Inflammatory macrophage treated with lipopolysaccharide for 4 hours (primary cell): ENCODE data around the gene TBC1D16.
"Not testable (repeated sequence)": the region's sequence is repeated elsewhere in the genome, so short reads cannot be mapped to it uniquely, and the experiment has no call there.

ENCODE experiments used
- DNase-seq: peaks from one replicate; pipeline ENCODE4 v3.0.0-alpha.2; 2020

The TBC1D16 gene

DNA sequence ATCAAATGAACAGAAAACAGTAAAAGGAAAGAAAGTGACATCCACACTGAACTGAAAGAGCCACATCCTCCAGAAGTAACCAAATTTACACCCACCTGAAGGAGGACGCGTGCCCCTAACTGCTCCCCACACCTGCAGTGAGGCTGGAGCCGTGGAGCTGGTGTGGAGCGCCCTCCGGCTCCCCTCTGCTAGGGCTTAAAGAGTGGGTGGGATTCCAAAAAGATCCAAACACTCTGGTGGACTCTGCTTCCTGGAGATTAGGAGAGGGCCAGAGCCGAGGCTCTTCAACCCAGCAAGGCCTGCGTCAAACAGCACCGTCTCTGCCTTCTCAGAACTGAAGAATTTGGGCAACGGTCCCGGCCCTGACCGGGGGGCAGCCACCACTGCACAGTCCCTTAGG lies 16.0 kb upstream of the TBC1D16 start:
- no peak for DNase-seq

DNA sequence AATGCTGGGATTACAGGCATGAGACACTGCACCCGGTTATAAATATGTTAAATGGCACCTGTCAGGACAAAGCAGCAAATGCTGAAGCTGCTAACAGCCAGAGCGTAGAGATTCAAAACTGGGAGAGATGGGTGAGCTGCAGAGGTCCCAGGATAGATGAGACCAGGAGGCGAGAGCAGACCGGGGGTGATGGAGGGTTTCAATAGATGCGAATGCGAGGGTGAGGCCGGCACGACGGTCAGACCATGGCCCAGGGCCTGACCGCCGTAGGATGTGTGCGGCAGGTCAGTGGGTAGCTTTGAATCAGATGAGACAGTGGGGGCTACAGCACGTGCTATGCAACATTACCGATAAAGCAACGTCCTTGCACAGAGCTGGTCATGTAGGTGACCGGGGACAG lies 15.0 kb upstream of the TBC1D16 start:
- no peak for DNase-seq

DNA sequence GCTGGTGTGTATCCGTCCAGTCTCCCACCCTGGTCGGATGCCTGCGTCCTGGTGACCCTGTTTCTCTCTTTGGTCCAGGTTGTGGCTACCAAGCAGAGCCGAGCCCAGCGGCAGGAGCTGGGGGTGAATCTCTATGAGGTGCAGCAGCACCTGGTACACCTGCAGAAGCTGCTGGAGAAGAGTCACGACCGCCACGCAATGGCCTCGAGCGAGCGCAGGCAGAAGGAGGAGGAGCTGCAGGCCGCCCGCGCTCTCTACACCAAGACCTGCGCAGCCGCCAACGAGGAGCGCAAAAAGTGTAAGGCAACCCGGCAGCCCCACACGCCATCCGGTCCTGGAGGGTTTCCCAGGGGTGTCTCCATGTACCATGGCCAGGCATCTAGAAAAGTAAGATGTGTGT lies 14.3 kb upstream of the TBC1D16 start:
- no peak for DNase-seq

- no peak for DNase-seq
Observed at GRCh38 chr17:80047176-80047575, 11.5 kb upstream of the TBC1D16 start.

DNA sequence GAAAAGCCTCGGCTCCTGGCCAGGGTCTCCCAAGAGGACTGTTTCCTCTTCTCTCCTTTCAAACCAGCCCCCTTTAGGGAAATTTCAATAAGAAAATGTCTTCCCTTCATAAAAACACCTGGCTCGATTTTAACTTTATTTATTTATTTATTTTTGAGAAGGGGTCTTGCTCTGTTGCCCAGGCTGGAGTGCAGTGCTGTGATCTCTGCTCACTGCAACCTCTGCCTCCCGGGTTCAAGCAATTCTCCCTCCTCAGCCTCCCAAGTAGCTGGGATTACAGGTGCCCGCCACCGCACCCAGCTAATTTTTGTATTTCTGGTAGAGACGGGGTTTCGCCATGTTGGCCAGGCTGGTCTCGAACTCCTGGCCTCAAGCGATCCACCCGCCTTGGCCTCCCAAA lies 11.0 kb upstream of the TBC1D16 start:
- DNase-seq: not testable (repeated sequence)

- no peak for DNase-seq
Observed at GRCh38 chr17:80045703-80046102, 10.0 kb upstream of the TBC1D16 start.

DNA sequence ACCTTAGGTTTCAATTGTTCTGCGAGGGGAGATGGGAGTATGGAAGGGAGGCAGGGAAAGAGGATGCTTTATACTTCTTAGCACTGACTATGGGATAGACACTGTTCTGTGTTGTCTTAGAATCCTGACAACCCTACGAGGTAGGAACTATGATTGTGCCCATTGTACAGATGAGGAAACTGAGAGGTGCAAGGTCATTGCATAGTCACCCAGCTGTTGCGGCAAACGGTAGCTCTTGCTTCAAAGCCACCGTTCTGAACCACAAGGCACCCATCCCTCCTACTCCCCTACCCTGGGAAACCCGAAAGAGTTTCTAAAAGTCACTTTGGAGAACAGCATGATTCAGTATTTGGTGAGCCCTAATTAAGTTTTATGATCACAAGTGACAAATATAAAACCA lies 8.3 kb upstream of the TBC1D16 start:
- DNase-seq: no peak

DNA sequence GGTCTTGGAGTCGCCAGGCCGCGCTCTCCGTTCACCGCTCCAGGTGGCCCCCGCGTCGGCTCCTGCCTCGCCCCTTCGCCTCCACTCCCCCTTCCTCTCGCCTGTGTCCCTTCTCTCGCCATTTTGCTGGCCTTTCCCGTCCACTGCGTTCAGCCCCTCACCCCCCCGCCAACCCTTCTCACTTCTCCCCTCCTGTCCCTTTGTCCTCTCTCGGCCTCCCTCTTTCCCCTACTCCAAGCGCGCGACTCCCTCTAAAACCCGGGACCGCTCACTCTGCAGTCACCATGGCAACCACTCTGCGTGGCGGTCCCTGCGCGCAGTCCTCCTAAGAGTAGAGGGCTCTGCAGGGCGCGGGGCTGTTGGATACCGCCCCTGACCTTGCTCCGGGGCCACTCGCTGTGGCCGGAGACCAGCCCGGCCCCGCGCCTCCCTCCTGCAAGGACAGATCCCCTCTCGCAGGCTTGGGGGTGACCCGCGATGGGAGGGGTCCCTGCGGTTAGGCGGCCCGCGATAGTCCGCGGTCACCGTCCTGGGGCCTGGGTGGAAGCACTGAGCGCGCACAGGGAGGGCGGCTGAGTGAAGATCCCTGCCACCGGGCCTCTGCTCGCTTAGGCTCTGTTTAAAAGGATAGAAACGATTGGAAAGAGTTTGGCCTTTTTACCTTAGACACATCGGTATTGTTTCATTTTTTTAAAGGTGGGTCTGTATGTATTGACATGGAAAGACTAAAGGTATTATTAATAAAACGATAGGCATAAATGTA lies 1.2 kb upstream of the TBC1D16 start:
- DNase-seq: peak; percentile 2

GRCh38 chr17:80035937-80036714 lies 454 bp upstream of the TBC1D16 start, which contains the start of gene CCDC40:
CCDC40 (plus strand) TSS chr17:80036642; CDS start chr17:80036663, 21 bp downstream.
- peak; percentile 82 for DNase-seq

- DNase-seq: peak; percentile 61
Observed at GRCh38 chr17:80034791-80035686, 633 bp downstream of the TBC1D16 start.

DNA sequence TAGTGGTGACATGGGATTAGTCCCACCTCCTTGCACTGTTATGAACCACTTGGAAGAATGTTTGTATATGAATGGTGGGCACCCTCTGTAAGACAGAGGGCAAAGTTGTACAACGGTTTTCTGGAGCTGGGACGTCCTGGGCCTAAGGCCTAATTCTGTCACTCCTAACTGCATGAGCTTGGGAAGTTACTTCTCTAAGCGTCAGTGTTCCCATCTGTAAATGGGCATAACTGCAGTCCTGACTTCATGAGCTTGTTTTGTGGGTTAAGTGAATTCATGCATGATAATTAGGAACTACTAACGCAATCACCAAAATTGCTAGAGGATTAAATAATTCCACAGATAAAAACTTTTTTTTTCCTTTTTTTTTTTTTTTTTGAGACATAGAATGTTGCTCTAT lies 1.8 kb downstream of the TBC1D16 start:
- no peak for DNase-seq

DNA sequence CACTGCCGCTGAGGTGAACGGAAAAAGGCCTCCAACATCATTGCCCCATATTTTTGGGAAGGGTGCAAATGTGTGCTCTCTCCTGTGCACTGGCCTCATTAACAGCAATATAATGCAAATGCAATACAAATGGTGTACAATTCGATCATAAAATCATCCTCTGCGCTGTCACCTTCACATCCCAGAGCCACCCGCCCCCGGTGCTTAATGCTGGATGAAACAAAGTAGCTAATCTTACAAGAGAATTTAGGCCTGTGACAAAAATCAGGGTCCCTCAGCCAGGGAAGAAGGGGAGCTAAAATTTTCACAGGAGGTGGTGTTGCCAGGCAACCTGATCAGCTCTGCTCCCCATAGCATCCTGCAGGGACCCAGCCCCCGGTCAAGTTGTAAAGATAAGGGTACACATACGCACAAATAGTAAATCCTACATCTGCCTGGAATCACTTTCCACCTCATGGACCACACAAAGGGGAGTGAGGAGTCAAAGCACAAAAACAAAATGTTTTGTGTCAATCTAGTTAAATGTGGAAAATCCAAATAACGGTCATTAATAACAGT lies 3.0 kb downstream of the TBC1D16 start:
- no peak for DNase-seq

GRCh38 chr17:80031691-80032430 lies 3.8 kb downstream of the TBC1D16 start:
- no peak for DNase-seq

DNA sequence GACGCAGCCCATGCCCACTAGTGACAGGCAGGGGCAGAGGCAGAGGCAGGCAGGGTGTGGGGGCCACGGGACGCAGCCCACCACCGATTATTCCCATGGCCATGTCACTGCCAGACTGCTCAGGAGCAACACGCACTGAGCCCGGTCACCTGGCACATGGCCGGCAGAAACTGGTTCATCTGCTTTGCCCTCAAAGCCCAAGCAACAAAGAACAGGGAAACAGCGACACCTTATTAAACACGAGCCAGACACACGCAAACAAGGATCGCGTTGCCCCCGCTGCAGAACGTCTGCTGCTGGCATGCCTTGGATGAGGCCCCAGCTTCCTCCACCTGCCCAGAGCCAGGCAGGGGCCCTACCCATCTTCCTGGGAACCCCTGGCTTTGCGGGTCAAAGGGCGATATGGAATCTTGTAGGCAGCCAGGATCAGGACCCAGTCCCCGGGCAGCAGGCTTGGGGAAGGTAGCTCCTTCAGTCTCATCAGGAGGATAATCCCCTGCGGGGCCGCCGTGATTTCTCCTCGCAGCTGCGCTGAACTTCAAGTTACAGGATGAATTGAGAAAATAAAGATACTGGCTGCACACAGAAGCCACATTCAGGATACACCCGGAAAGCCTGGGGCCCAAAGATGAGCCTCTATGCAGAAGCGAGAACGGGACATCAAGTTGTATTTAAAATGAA lies 4.8 kb downstream of the TBC1D16 start:
- DNase-seq: no peak

- peak; percentile 64 for DNase-seq
Observed at GRCh38 chr17:80029258-80029974, 6.3 kb downstream of the TBC1D16 start.

DNA sequence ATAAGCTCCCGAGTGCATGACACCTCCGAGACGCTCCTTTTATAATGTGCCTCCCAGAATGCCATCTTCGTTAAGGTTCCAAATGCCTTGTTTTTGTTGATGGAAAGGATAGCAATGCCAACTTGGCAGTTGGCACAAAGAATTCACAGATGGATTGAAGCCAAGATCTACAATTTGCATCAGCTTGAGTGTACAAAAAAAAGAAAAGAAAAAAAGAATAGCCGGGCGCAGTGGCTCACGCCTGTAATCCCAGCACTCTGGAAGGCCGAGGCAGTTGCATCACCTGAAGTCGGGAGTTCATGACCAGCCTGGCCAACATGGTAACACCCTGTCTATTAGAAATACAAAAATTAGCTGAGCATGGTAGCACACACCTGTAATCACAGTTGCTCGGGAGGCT lies 7.6 kb downstream of the TBC1D16 start:
- no peak for DNase-seq

DNA sequence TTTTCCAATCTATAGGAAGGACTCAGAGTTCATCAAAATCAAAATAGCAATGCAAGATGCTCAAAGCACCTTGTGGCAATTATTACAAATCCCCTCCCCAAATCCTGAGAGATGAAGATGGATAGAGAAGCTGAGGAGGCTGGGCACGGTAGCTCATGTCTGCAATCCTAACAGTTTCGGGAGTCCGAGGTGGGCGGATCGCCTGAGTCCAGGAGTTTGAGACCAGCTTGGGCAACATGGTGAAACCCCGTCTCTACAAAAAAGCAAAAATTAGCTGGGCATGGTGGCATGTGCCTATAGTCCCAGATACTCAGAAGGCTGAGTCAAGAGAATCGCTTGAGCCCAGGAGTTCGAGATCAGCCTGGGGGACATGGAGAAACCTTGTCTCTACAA lies 8.6 kb downstream of the TBC1D16 start:
- no peak for DNase-seq

- no peak for DNase-seq
Observed at GRCh38 chr17:80026359-80027042, 9.2 kb downstream of the TBC1D16 start.

DNA sequence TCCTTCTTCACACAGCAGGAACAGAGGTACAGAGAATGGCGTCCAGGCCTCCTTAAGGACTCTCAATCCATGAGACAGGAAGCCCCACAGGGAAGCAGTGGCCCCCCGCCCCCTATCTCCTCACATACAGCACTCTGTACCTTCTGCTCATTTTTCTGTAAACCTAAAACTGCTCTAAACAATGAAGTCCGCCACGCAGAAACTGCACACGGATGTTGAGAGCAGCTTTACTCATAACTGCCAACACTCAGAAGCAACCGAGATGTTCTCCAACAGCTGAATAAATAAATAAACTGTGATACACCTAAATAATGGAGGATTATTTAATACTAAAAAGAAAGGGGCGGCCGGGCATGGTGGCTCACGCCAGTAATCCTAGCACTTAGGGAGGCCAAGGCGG lies 9.9 kb downstream of the TBC1D16 start:
- DNase-seq: no peak

DNA sequence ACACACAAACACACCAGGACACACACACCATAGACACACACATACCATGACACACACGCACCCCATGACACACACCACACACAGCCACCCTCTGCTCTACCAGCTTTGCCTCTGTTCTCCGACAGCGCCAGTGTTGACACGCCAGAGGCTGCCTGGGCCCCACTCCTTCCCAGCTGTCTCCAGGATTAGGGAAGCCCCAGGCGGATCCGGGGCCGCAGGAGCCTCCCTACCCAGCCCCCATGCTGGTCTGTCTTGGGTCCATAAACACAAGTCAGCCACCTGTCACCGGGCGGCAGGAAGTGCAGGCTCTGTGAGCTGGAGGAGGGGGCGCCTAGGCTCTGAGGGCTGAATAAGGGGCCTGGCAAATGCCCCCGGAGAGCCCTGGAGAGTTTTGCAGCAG lies 10.5 kb downstream of the TBC1D16 start:
- DNase-seq: no peak
